ENCODE measurements around the gene TMUB1. TPM values are rescaled to one million over a fixed set of nuclear protein-coding genes. Genes with fewer than 3 reads are reported as not detected.

TMUB1 gene
- total and polyA plus RNA-seq, 9 of the 15 experiments (the other 6 are each of a cell fraction or from before 2014, with no cell fraction given): 0.14 to 241 (median 74.1) TPM

GRCh38 chr7:151123822-151124464, 40.6 kb upstream of the TMUB1 start (continued):
- TF ChIP-seq USF1 (CRISPR knock-in tag; IDR thresholded peaks at IDR 0.05): peak; percentile 22; the same call in 1 of the 2 replicates
- TF ChIP-seq TCF3 (CRISPR knock-in tag; IDR thresholded peaks at IDR 0.05): peak; percentile 5; the same call in 1 of the 2 replicates
- peak; percentile 49 for TF ChIP-seq E2F8 (IDR thresholded peaks at IDR 0.05; ENCODE audit: low read depth, partially characterized antibody)
- 0 out of 4 replicates have a peak, but pooled peaks of 1 of the 2 experiments have one; percentile 52 for TF ChIP-seq UBTF (IDR thresholded peaks at IDR 0.05; ENCODE audit: borderline replicate concordance in 1 of 2, low read depth in 2 of 2, low read length in 2 of 2)
- TF ChIP-seq YY1 (IDR thresholded peaks at IDR 0.05; ENCODE audit: borderline replicate concordance in 1 of 3, control insufficient read depth in 1 of 3, extremely low read depth in 1 of 3, insufficient read depth in 3 of 3, insufficient read length in 1 of 3, insufficient replicate concordance in 2 of 3, low read depth in 1 of 3, low read length in 2 of 3): peak in 2 of 3 experiments; percentile 46 to 52
- peak; percentile 63; the same call in 1 of the 2 replicates for TF ChIP-seq BHLHE40 (IDR thresholded peaks at IDR 0.05; ENCODE audit: low read length)
- 0 out of 2 replicates have a peak, but pooled peaks have one; percentile 29 for TF ChIP-seq ETV5 (CRISPR knock-in tag; IDR thresholded peaks at IDR 0.05; ENCODE audit: low read depth)
- TF ChIP-seq E2F6 (IDR thresholded peaks at IDR 0.05; ENCODE audit: borderline replicate concordance in 1 of 2, extremely low read depth in 1 of 2, insufficient read depth in 1 of 2, insufficient read length in 1 of 2, low read depth in 1 of 2, low read length in 1 of 2, poor library complexity in 1 of 2, severe bottlenecking in 1 of 2): peak in 1 of 2 experiments; percentile 33
- no peak for TF ChIP-seq PCBP2 (IDR thresholded peaks at IDR 0.05; ENCODE audit: low read depth, low read length, poor library complexity, severe bottlenecking)
- no peak for TF ChIP-seq ETS1 (conservative IDR thresholded peaks at IDR 0.05; ENCODE audit: control insufficient read depth, low read depth, low read length)
- TF ChIP-seq ZNF511 (CRISPR knock-in tag; IDR thresholded peaks at IDR 0.05): peak; percentile 69
- peak; percentile 98 for TF ChIP-seq ZBTB33 (CRISPR knock-in tag; IDR thresholded peaks at IDR 0.05)

Data from K562 (cell line).